ENCODE results near the gene HSPA5. TPM values are rescaled to one million over a fixed set of nuclear protein-coding genes. Genes with fewer than 3 reads are reported as not detected.

The HSPA5 gene
- total RNA-seq, 1 donor from 2014 or later: 133 TPM

- no peaks in the 10 kb centered on the region for H3K9me3 ChIP-seq
- no peak for TF ChIP-seq CTCF (IDR thresholded peaks at IDR 0.05)
- no peaks in the 10 kb centered on the region for H3K36me3 ChIP-seq
- intact Hi-C loops (cut with DNase I): loop anchor here (2.0 kb wide), 2 partner anchors 48 to 50 kb away; partner anchors contain the start of genes HSPA5 and SCAI
- H3K4me1 ChIP-seq: peaks cover 9 to 36% of the 10 kb centered on the region in 2 donors
- H3K27ac ChIP-seq: peak overlapping the region; percentile 98 to 99
- no peaks in the 10 kb centered on the region for H3K27me3 ChIP-seq
- no peak for DNase-seq (ENCODE audit: low spot score in 2 of 2)
- H3K4me3 ChIP-seq: peak overlapping the region; percentile 84 to 99
These were observed 50.8 kb downstream of the HSPA5 start for GRCh38 chr9:125190361-125190801.

GRCh38 chr9:125189361-125190289 is 51.5 kb downstream of the HSPA5 start, which contains the start of gene PPP6C:
Gene PPP6C, minus strand, starts transcription at chr9:125189803. Its CDS starts 85 bp downstream, at chr9:125189718.
- peaks cover 9 to 44% of the 10 kb centered on the region in 2 donors for H3K4me1 ChIP-seq
- peak within 1 kb of the TSS; percentile 84 to 99 for H3K4me3 ChIP-seq
- TF ChIP-seq CTCF (IDR thresholded peaks at IDR 0.05): peak; percentile 53 to 68 (median 60)
- no peaks in the 10 kb centered on the region for H3K27me3 ChIP-seq
- H3K36me3 ChIP-seq: no peaks in the 10 kb centered on the region
- DNase-seq (ENCODE audit: low spot score in 2 of 2): peak; percentile 80 to 98
- no peaks in the 10 kb centered on the region for H3K9me3 ChIP-seq
- H3K27ac ChIP-seq: peak within 1 kb of the TSS; percentile 98 to 99
- intact Hi-C loops (cut with DNase I): loop anchor here (1.0 to 2.0 kb wide), 5 partner anchors 11 to 248 kb away; partner anchors contain the start of genes GOLGA1, HSPA5, RABEPK and SCAI

- TF ChIP-seq CTCF (IDR thresholded peaks at IDR 0.05): no peak
- peak in 1 of 2 donors; percentile 65 for DNase-seq (ENCODE audit: low spot score in 2 of 2)
- Histone ChIP-seq H3K4me1 (peaks cover 14 to 49% of the 10 kb centered on the region in 2 donors), H3K36me3 (no peaks in the 10 kb centered on the region), H3K4me3 (peak overlapping the region; percentile 84 to 99), H3K27ac (peak overlapping the region; percentile 98 to 99), H3K27me3 (no peaks in the 10 kb centered on the region), H3K9me3 (no peaks in the 10 kb centered on the region)
- intact Hi-C loops (cut with DNase I): loop anchor here (1.0 kb wide), 3 partner anchors 11 to 248 kb away; partner anchors contain the start of genes GOLGA1 and RABEPK
These were observed 52.2 kb downstream of the HSPA5 start for GRCh38 chr9:125189011-125189360.

Other genes with a start within 250 kb of the HSPA5 start
- 2.4 TPM for gene SCAI, start 97.8 kb downstream of the HSPA5 start, total RNA-seq
- 33.8 TPM for gene PPP6C, start 51.5 kb downstream of the HSPA5 start, total RNA-seq
- 20.4 TPM for gene RABEPK, start 40.8 kb downstream of the HSPA5 start, total RNA-seq
- gene GAPVD1, start 20.5 kb upstream of the HSPA5 start, total RNA-seq: 18.9 TPM

Measured in ascending aorta (tissue), 2 donors.